ENCODE results near the gene MTG2. TPM values are rescaled to one million over a fixed set of nuclear protein-coding genes. Genes with fewer than 3 reads are reported as not detected.
A peak's percentile ranks its signal among the peaks of the same experiment; 100 is the strongest.

Gene MTG2
- total and polyA plus RNA-seq, 2 of the 13 experiments (the other 11 are each of a cell fraction or from before 2014, with no cell fraction given) = 20.4 to 37.8 TPM

GRCh38 chr20:62182469-62183425 is at the start of gene MTG2 (continued):
- TF ChIP-seq HHEX (CRISPR knock-in tag; IDR thresholded peaks at IDR 0.05) (0 out of 2 replicates have a peak, but pooled peaks have one; percentile 35), POLR2G (IDR thresholded peaks at IDR 0.05; ENCODE audit: low read depth, low read length) (peak; percentile 100), PAWR (CRISPR knock-in tag; IDR thresholded peaks at IDR 0.05; ENCODE audit: borderline replicate concordance) (no peak; the same call in 1 of the 2 replicates), IRF2 (CRISPR knock-in tag; IDR thresholded peaks at IDR 0.05) (peak; percentile 99), ZNF790 (CRISPR knock-in tag; IDR thresholded peaks at IDR 0.05; ENCODE audit: borderline replicate concordance) (peak; percentile 73; the same call in 1 of the 2 replicates), ZFP90 (CRISPR knock-in tag; IDR thresholded peaks at IDR 0.05; ENCODE audit: borderline replicate concordance) (peak; percentile 99), SKI (IDR thresholded peaks at IDR 0.05; ENCODE audit: partially characterized antibody) (no peak), ZIK1 (CRISPR knock-in tag; IDR thresholded peaks at IDR 0.05; ENCODE audit: borderline replicate concordance, low read depth) (peak; percentile 97; the same call in 1 of the 2 replicates), NFE2 (CRISPR knock-in tag; IDR thresholded peaks at IDR 0.05) (peak; percentile 7; the same call in 1 of the 2 replicates), NCOR1 (IDR thresholded peaks at IDR 0.05; ENCODE audit: borderline replicate concordance, low read length) (peak; percentile 10; the same call in 1 of the 2 replicates), ZNF383 (CRISPR knock-in tag; IDR thresholded peaks at IDR 0.05; ENCODE audit: borderline replicate concordance) (peak; percentile 68), ZBTB42 (CRISPR knock-in tag; IDR thresholded peaks at IDR 0.05) (peak; percentile 62; the same call in 1 of the 2 replicates), ZBTB43 (CRISPR knock-in tag; conservative IDR thresholded peaks at IDR 0.05) (peak; percentile 62; the same call in 1 of the 2 replicates), NFYB (CRISPR knock-in tag; IDR thresholded peaks at IDR 0.05) (peak; percentile 57), ZNF687 (CRISPR knock-in tag; IDR thresholded peaks at IDR 0.05) (peak; percentile 99), HNF4G (IDR thresholded peaks at IDR 0.05; ENCODE audit: borderline replicate concordance, low read depth, low read length) (peak; percentile 53; the same call in 1 of the 2 replicates), HNF4G (CRISPR knock-in tag; IDR thresholded peaks at IDR 0.05; ENCODE audit: borderline replicate concordance, low read depth) (peak; percentile 95), ZNF460 (CRISPR knock-in tag; IDR thresholded peaks at IDR 0.05; ENCODE audit: borderline replicate concordance) (no peak; the same call in 1 of the 2 replicates), ZBTB14 (CRISPR knock-in tag; IDR thresholded peaks at IDR 0.05) (peak; percentile 77), ZC3H13 (CRISPR knock-in tag; IDR thresholded peaks at IDR 0.05) (peak; percentile 98)

Data from HepG2 (cell line).